H1 (cell line): Measurements from ENCODE around the gene SLC17A5. TPM values are rescaled to one million over a fixed set of nuclear protein-coding genes. Genes with fewer than 3 reads are reported as not detected.
A peak's percentile ranks its signal among the peaks of the same experiment; 100 is the strongest.

Experiments used
- CTCF ChIA-PET: fragments of 300-600 bp; sonication (Branson Sonifier 250); formaldehyde crosslinking; loops from one replicate; lab custom pipeline; 2021; ENCODE audit not compliant: partially characterized antibody; lab: Charles Lee
- POLR2A ChIA-PET: fragments of 300-600 bp; sonication (Branson Sonifier 250); formaldehyde crosslinking; loops from one replicate; lab custom pipeline; 2021; ENCODE audit warnings: inconsistent platforms; ENCODE audit not compliant: partially characterized antibody; lab: Charles Lee
- DNase-seq, 2 experiments: peaks; one replicate each; pipeline versions ENCODE4 v3.0.0 to v3.0.0-alpha.2; 2010 to 2022; ENCODE audit warnings: low spot score in 2 of 2, low read depth in 1 of 2, mixed read lengths in 1 of 2
- FAIRE-seq: peaks from 2 replicates; lab custom pipeline; 2011; peaks lifted over from hg19 to GRCh38; lab: Jason Lieb, UNC
- H2AFZ ChIP-seq: 2 replicates; pipeline ENCODE4 v1.8.1; 2012; ENCODE audit warnings: low read length, inconsistent platforms
- H2AK5ac ChIP-seq: 2 replicates; pipeline ENCODE4 v1.6.1; 2013; ENCODE audit warnings: low read depth, low read length
- H2BK120ac ChIP-seq: replicated peaks from 2 replicates; pipeline ENCODE3; 2013; ENCODE audit warnings: low read depth, low read length, inconsistent platforms
- H2BK12ac ChIP-seq: 2 replicates; pipeline ENCODE4 v1.6.1; 2013; ENCODE audit warnings: low read depth, low read length
- H2BK15ac ChIP-seq: 2 replicates; pipeline ENCODE4 v1.6.1; 2013; ENCODE audit warnings: low read length
- H2BK20ac ChIP-seq: 2 replicates; pipeline ENCODE4 v1.6.1; 2013; ENCODE audit warnings: low read length
- H2BK5ac ChIP-seq: 2 replicates; pipeline ENCODE4 v1.6.1; 2013; ENCODE audit warnings: low read depth, low read length
- H3K14ac ChIP-seq: 2 replicates; pipeline ENCODE4 v1.6.1; 2013; ENCODE audit warnings: inconsistent platforms; ENCODE audit not compliant: insufficient read length
- H3K18ac ChIP-seq: 2 replicates; pipeline ENCODE4 v1.6.1; 2013; ENCODE audit warnings: low read length; ENCODE audit errors: extremely low read depth
- H3K23ac ChIP-seq: 2 replicates; pipeline ENCODE4 v1.6.1; 2013; ENCODE audit warnings: inconsistent platforms; ENCODE audit not compliant: insufficient read length
- H3K23me2 ChIP-seq: 2 replicates; pipeline ENCODE4 v1.6.1; 2013; ENCODE audit warnings: low read depth, low read length
- H3K27ac ChIP-seq: 2 replicates; pipeline ENCODE4 v1.6.1; 2011; ENCODE audit warnings: low read depth, low read length, inconsistent platforms
- H3K27me3 ChIP-seq, 4 experiments: replicated peaks in 1 of 4; 1 replicate in 1 of 4; 2 replicates in 3 of 4; pipeline versions ENCODE4 v1.6.1 to v1.8.1; 2011 to 2013; ENCODE audit warnings: low read length in 3 of 4, mild to moderate bottlenecking in 3 of 4, inconsistent platforms in 2 of 4, mixed read lengths in 2 of 4, moderate library complexity in 1 of 4; ENCODE audit not compliant: control insufficient read depth in 3 of 4, insufficient read depth in 3 of 4; ENCODE audit errors: extremely low read depth in 1 of 4
- H3K36me3 ChIP-seq, 4 experiments: 2 replicates each; pipeline versions ENCODE4 v1.6.1 to v1.8.1; 2011 to 2013; ENCODE audit warnings: mild to moderate bottlenecking in 4 of 4, low read length in 3 of 4, moderate library complexity in 2 of 4, control low read depth in 1 of 4, inconsistent platforms in 1 of 4; ENCODE audit not compliant: insufficient read depth in 4 of 4, control insufficient read depth in 2 of 4
- H3K4ac ChIP-seq: replicated peaks from 2 replicates; pipeline ENCODE3; 2013; ENCODE audit warnings: low read length, low read depth, mixed read lengths, inconsistent platforms; ENCODE audit not compliant: insufficient read length
- H3K4me1 ChIP-seq, 4 experiments: replicated peaks in 1 of 4; 1 replicate in 1 of 4; 2 replicates in 3 of 4; pipeline versions ENCODE4 v1.6.1 to v1.8.1; 2011 to 2013; ENCODE audit warnings: low read length in 3 of 4, inconsistent platforms in 2 of 4, mixed read lengths in 1 of 4; ENCODE audit not compliant: insufficient read depth in 4 of 4, control insufficient read depth in 3 of 4
- H3K4me2 ChIP-seq, 2 experiments: 2 replicates each; pipeline versions ENCODE4 v1.6.1 to v1.8.1; 2011 to 2013; ENCODE audit warnings: low read depth in 2 of 2, low read length in 2 of 2, control low read depth in 1 of 2, inconsistent platforms in 1 of 2, mild to moderate bottlenecking in 1 of 2; ENCODE audit not compliant: insufficient read depth in 1 of 2
- H3K4me3 ChIP-seq, 4 experiments: fragments of 200-600, 300-600 bp in 1 of 4; sonication (generic), shearing (Covaris generic), sonication (Bioruptor Twin) in 1 of 4; 2 replicates each; pipeline versions ENCODE4 v1.5.1 to v1.8.1; 2011 to 2016; ENCODE audit warnings: low read length in 4 of 4, low read depth in 3 of 4, control low read depth in 2 of 4, inconsistent platforms in 2 of 4, mild to moderate bottlenecking in 2 of 4, mixed read lengths in 1 of 4, moderate library complexity in 1 of 4; ENCODE audit not compliant: insufficient read depth in 2 of 4; ENCODE audit errors: extremely low read depth in 1 of 4
- H3K56ac ChIP-seq: replicated peaks from 2 replicates; pipeline ENCODE3; 2013; ENCODE audit warnings: low read depth, mild to moderate bottlenecking, mixed read lengths, low read length, inconsistent platforms; ENCODE audit not compliant: insufficient read length
- H3K79me1 ChIP-seq: 2 replicates; pipeline ENCODE4 v1.6.1; 2013; ENCODE audit warnings: low read depth, low read length, control low read depth
- H3K79me2 ChIP-seq, 2 experiments: 2 replicates each; pipeline versions ENCODE4 v1.6.1 to v1.8.1; 2012 to 2013; ENCODE audit warnings: low read length in 2 of 2, mild to moderate bottlenecking in 2 of 2, inconsistent platforms in 1 of 2; ENCODE audit not compliant: insufficient read depth in 2 of 2, control insufficient read depth in 1 of 2
- H3K9ac ChIP-seq, 4 experiments: replicated peaks in 1 of 4; 1 replicate in 1 of 4; 2 replicates in 3 of 4; pipeline versions ENCODE4 v1.6.1 to v1.8.1; 2011 to 2013; ENCODE audit warnings: low read depth in 3 of 4, low read length in 3 of 4, control low read depth in 2 of 4, mild to moderate bottlenecking in 2 of 4, moderate library complexity in 2 of 4, inconsistent platforms in 1 of 4; ENCODE audit errors: extremely low read depth in 1 of 4
- H3K9me3 ChIP-seq, 2 experiments: 2 replicates each; pipeline versions ENCODE4 v1.6.1 to v1.8.1; 2012 to 2013; ENCODE audit warnings: mild to moderate bottlenecking in 2 of 2, moderate library complexity in 2 of 2, control low read depth in 1 of 2, inconsistent platforms in 1 of 2, low read depth in 1 of 2, low read length in 1 of 2, mixed read lengths in 1 of 2; ENCODE audit not compliant: insufficient read depth in 2 of 2
- H4K20me1 ChIP-seq, 2 experiments: replicated peaks in 1 of 2; 2 replicates each; pipeline versions ENCODE3 to v1.8.1; 2011 to 2013; ENCODE audit warnings: inconsistent platforms in 2 of 2, low read length in 2 of 2, mild to moderate bottlenecking in 1 of 2; ENCODE audit not compliant: insufficient read depth in 2 of 2, control insufficient read depth in 1 of 2
- H4K5ac ChIP-seq: 2 replicates; pipeline ENCODE4 v1.6.1; 2013; ENCODE audit warnings: low read length, low read depth, mixed read lengths, inconsistent platforms; ENCODE audit not compliant: insufficient read length
- H4K8ac ChIP-seq: 2 replicates; pipeline ENCODE4 v1.8.0; 2013; ENCODE audit warnings: mild to moderate bottlenecking, moderate library complexity, low read length, inconsistent platforms; ENCODE audit not compliant: insufficient read depth; ENCODE audit errors: extremely low read depth
- H4K91ac ChIP-seq: replicated peaks from 2 replicates; pipeline ENCODE3; 2013; ENCODE audit warnings: low read length, mixed read lengths, inconsistent platforms; ENCODE audit not compliant: insufficient read length
- EGR1 ChIP-seq: IDR thresholded peaks from 2 replicates; pipeline ENCODE4 v1.6.1; 2011; ENCODE audit warnings: low read depth, low read length, borderline replicate concordance
- PHF8 ChIP-seq: fragments of 200-600 bp; sonication (generic); conservative IDR thresholded peaks from 2 replicates; pipeline ENCODE4 v1.7.1; 2012; ENCODE audit warnings: low read depth, mild to moderate bottlenecking, inconsistent platforms, low read length, moderate library complexity
- SP1 ChIP-seq: IDR thresholded peaks from 2 replicates; pipeline ENCODE4 v1.6.1; 2011; ENCODE audit warnings: low read depth, low read length
- TBP ChIP-seq: IDR thresholded peaks from 2 replicates; pipeline ENCODE4 v1.6.1; 2011; ENCODE audit warnings: low read depth, low read length, improper control_type of control experiment
- WGBS, 2 experiments: shearing (Covaris generic) in 1 of 2; methylation state at CpG; one replicate each; pipeline versions ENCODE4 v1.1.6 to v1.1.7; 2013 to 2015; ENCODE audit warnings: low lambda C conversion rate in 2 of 2, mixed read lengths in 2 of 2, inconsistent platforms in 1 of 2, low coverage in 1 of 2, missing lambda C conversion rate in 1 of 2; ENCODE audit not compliant: insufficient replicate concordance in 2 of 2, insufficient coverage in 1 of 2, insufficient read length in 1 of 2; ENCODE audit errors: extremely low coverage in 1 of 2, missing lambda C conversion rate in 1 of 2; 5-methylcytosine and 5-hydroxymethylcytosine counted together
- long read RNA-seq, 2 experiments: library from RNA in 1 of 2; library from capped mRNA in 1 of 2; stranded (forward); transcript quantifications; one replicate each; pipeline ENCODE4 v2.0.0, GENCODE V29; 2021; ENCODE audit warnings: inconsistent platforms in 1 of 2
- polyA minus RNA-seq, 3 experiments: library from RNA; depleted of rRNA, polyadenylated mRNA; stranded (reverse); fragments of >200 nt; gene quantifications; 1 replicate in 2 of 3; 2 replicates in 1 of 3; pipeline ENCODE4 v1.2.3, GENCODE V29; 2011
- polyA plus RNA-seq, 7 experiments: library from polyadenylated mRNA; depleted of rRNA in 3 of 7; stranded (reverse) in 5 of 7; unstranded in 2 of 7; fragments of >200 nt in 5 of 7; fragments of 200-250 nt in 2 of 7; gene quantifications; 1 replicate in 5 of 7; 2 replicates in 1 of 7; 4 replicates in 1 of 7; pipeline versions ENCODE4 v1.2.1 to v1.2.3, GENCODE V29; 2011 to 2013; ENCODE audit warnings: missing spikeins in 2 of 7, mixed read lengths in 2 of 7
- total RNA-seq: library from RNA; stranded (reverse); fragmentation: NEBNext Ultra II Directional; extraction: Animal tissue kit (Norgen Biotek cat#: 25700); gene quantifications from 2 replicates; pipeline ENCODE4 v1.2.1, GENCODE V29; 2021
- TF ChIP-seq, protein P1 (sequence below), 3 experiments: IDR thresholded peaks; 1 replicate in 2 of 3; 2 replicates in 1 of 3; pipeline versions ENCODE4 v1.5.1 to v1.6.1; 2011; ENCODE audit warnings: low read length in 3 of 3, mild to moderate bottlenecking in 3 of 3, inconsistent platforms in 2 of 3, low read depth in 1 of 3, moderate library complexity in 1 of 3; ENCODE audit not compliant: insufficient read depth in 1 of 3; ENCODE audit errors: control extremely low read depth in 1 of 3

Gene SLC17A5
- total RNA-seq (11.9 and 14.2 TPM in 2 replicates), polyA plus RNA-seq (2011; rRNA removed) (6.5 and 11.0 TPM in 2 replicates), polyA minus RNA-seq (2011; rRNA and poly(A)+ RNA removed) (16.3 and 16.5 TPM in 2 replicates)
- 8.5 TPM for polyA plus RNA-seq (2011; cell fraction: cytosol; rRNA removed)
- polyA plus RNA-seq (2011; cell fraction: nucleus; rRNA removed): 3.7 TPM
- 7.0 to 10.6 TPM (median 8.1 TPM) in 4 replicates for polyA plus RNA-seq (2012, experiment 1 of 2)
- polyA plus RNA-seq (2012, experiment 2 of 2): 5.6 TPM
- polyA plus RNA-seq (2013, experiment 1 of 2): 12.6 TPM
- 15.4 TPM for polyA plus RNA-seq (2013, experiment 2 of 2)
- 7.9 TPM for polyA minus RNA-seq (2011; cell fraction: cytosol; rRNA and poly(A)+ RNA removed)
- polyA minus RNA-seq (2011; cell fraction: nucleus; rRNA and poly(A)+ RNA removed): 12.0 TPM
- long read RNA-seq, experiment 1, partial matches to known transcripts: 1 of 19 reads
- long read RNA-seq, experiment 1, other reads (novel, unspliced or antisense): 17 of 19 reads
- long read RNA-seq, experiment 2, partial matches to known transcripts: 1 of 6 reads
- long read RNA-seq, experiment 2, other reads (novel, unspliced or antisense): 2 of 6 reads

DNA sequence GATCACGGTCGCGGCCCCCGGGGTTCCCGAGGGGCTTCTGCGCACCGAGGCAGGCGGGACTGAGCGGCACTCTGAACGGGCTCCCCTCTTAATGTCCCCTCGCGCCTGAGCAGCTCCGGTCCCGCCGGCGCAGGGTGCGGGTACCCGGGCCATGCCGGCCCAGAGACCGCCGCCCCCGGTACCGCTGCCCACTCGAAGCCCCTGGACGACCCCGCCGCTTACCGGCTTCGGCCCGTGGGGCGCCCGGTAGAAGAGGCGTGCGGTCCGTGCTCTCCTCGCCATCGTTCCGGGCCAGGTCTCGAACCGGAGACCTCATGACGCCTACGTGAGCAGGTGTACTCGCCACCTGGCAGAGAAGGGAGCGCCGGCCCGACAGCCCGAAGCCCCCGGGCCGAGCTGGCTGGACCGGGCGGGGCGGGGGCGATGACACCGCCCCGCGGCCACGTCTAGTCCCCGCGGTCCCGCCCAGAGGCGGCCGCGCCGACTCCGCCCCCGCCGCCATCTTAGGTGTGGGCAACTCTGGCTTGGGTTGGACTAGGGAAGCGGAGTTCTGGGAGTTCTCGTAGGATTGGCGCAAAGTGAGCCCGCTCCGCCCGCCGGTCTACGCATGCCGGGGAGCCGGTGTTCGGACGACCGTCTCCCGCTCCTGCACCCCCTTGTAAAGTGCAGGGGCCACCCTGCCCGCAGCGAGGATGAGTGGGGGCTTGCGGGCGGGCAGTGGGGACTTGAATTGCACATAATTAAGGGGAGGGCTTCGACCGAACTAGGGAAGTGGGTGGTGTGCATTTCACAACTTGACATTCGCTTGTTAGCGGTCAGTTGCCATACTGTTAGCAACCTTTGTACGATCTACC, at the start of gene SLC17A5:
SLC17A5 (minus strand) TSS at position 422 of the 854 bp plus-strand sequence; CDS start at position 316, 106 bp downstream.
- POLR2A ChIA-PET: interaction anchor here (0.7 to 3.7 kb wide), 22 partner anchors 8 to 304 kb away, joined by 3 to 196 read pairs (median 4); partner anchors contain the start of genes EEF1A1 and MTO1
- H3K27me3 ChIP-seq: no peaks in the 10 kb centered on the region
- no peak within 1 kb of the TSS for H2BK12ac ChIP-seq
- no peaks in the 10 kb centered on the region for H3K79me2 ChIP-seq
- H3K36me3 ChIP-seq: no peaks in the 10 kb centered on the region
- CTCF ChIA-PET: interaction anchor here (0.9 to 1.8 kb wide), 12 partner anchors 10 to 201 kb away, joined by 3 to 14 read pairs (median 4); partner anchors contain the start of gene CGAS
- H4K5ac ChIP-seq: peak within 1 kb of the TSS; percentile 93
- no peak within 1 kb of the TSS for H2BK120ac ChIP-seq
- no peaks in the 10 kb centered on the region for H3K9me3 ChIP-seq
- peak within 1 kb of the TSS; percentile 76; the same call in 1 of the 2 replicates for H2BK5ac ChIP-seq
- H3K4me3 ChIP-seq: peak within 1 kb of the TSS; percentile 63 to 99 (median 86)
- peak within 1 kb of the TSS; percentile 71; the same call in 1 of the 2 replicates for H3K27ac ChIP-seq
- no peaks in the 10 kb centered on the region for H4K20me1 ChIP-seq
- peak within 1 kb of the TSS; percentile 80 for H4K91ac ChIP-seq
- peaks cover 0 to 9% (median 5%) of the 10 kb centered on the region in 4 experiments; a peak in 3 of 7 replicates for H3K4me1 ChIP-seq
- peak within 1 kb of the TSS; percentile 57 to 76 (median 71) for H3K9ac ChIP-seq
- 1% methylated on average over 66 of the region's 90 CpGs; no CpG with 5 or more reads in 1 of the 2 experiments for WGBS, 2 experiments
- peak within 1 kb of the TSS; percentile 83 to 96 for H3K4me2 ChIP-seq
- no peaks in the 10 kb centered on the region for H3K79me1 ChIP-seq
- H3K14ac ChIP-seq: no peak within 1 kb of the TSS
- no peak within 1 kb of the TSS for H2BK20ac ChIP-seq
- H3K4ac ChIP-seq: no peak within 1 kb of the TSS
- H3K18ac ChIP-seq: peak within 1 kb of the TSS; percentile 68; the same call in 1 of the 2 replicates
- H2AFZ ChIP-seq: peak within 1 kb of the TSS; percentile 91
- H3K56ac ChIP-seq: peak within 1 kb of the TSS; percentile 84
- peak within 1 kb of the TSS; percentile 97 for H4K8ac ChIP-seq
- no peak for FAIRE-seq
- peak within 1 kb of the TSS; percentile 65; the same call in 1 of the 2 replicates for H2AK5ac ChIP-seq
- H2BK15ac ChIP-seq: no peak within 1 kb of the TSS
- peak; percentile 87 to 94 for DNase-seq
- no peak within 1 kb of the TSS for H3K23ac ChIP-seq
- H3K23me2 ChIP-seq: 0 out of 2 replicates have a peak, but pooled peaks cover 4% of the 10 kb centered on the region
- TF ChIP-seq PHF8: peak; percentile 79
- 0 out of 2 replicates have a peak, but pooled peaks have one; percentile 39 for TF ChIP-seq TBP
- TF ChIP-seq, protein P1, sequence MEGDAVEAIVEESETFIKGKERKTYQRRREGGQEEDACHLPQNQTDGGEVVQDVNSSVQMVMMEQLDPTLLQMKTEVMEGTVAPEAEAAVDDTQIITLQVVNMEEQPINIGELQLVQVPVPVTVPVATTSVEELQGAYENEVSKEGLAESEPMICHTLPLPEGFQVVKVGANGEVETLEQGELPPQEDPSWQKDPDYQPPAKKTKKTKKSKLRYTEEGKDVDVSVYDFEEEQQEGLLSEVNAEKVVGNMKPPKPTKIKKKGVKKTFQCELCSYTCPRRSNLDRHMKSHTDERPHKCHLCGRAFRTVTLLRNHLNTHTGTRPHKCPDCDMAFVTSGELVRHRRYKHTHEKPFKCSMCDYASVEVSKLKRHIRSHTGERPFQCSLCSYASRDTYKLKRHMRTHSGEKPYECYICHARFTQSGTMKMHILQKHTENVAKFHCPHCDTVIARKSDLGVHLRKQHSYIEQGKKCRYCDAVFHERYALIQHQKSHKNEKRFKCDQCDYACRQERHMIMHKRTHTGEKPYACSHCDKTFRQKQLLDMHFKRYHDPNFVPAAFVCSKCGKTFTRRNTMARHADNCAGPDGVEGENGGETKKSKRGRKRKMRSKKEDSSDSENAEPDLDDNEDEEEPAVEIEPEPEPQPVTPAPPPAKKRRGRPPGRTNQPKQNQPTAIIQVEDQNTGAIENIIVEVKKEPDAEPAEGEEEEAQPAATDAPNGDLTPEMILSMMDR (IDR thresholded peaks at IDR 0.05; ENCODE audit: control extremely low read depth in 1 of 3, insufficient read depth in 1 of 3, low read depth in 1 of 3, low read length in 3 of 3): no peak
- TF ChIP-seq EGR1: peak; percentile 68; the same call in 1 of the 2 replicates
- TF ChIP-seq SP1: peak; percentile 69
